ENCODE results near the gene HMG20B.

HMG20B gene

GRCh38 chr19:3537438-3538240 is 35.1 kb upstream of the HMG20B start:
- no peak for DNase-seq

- no peak for DNase-seq
Measured at GRCh38 chr19:3538258-3538929, 34.4 kb upstream of the HMG20B start.

- no peak for DNase-seq
Measured at GRCh38 chr19:3538965-3539755, 33.6 kb upstream of the HMG20B start, which contains the start of gene TEKTIP1. TEKTIP1 (plus strand) TSS chr19:3539174; CDS start chr19:3539178, 4 bp downstream.

GRCh38 chr19:3539756-3540118 is 33.0 kb upstream of the HMG20B start:
- no peak for DNase-seq

GRCh38 chr19:3543150-3544057 is 29.3 kb upstream of the HMG20B start:
- DNase-seq = no peak

GRCh38 chr19:3544058-3544376 is 28.7 kb upstream of the HMG20B start:
- no peak for DNase-seq

GRCh38 chr19:3544742-3545668 is 27.7 kb upstream of the HMG20B start:
- DNase-seq = peak; percentile 81

- DNase-seq = no peak
Measured at GRCh38 chr19:3545669-3546034, 27.1 kb upstream of the HMG20B start.

GRCh38 chr19:3546119-3546518 is 26.6 kb upstream of the HMG20B start:
- DNase-seq = no peak

- DNase-seq = peak; percentile 39
Measured at GRCh38 chr19:3547301-3547731, 25.4 kb upstream of the HMG20B start.

- no peak for DNase-seq
Measured at GRCh38 chr19:3547767-3548282, 24.9 kb upstream of the HMG20B start.

- no peak for DNase-seq
Measured at GRCh38 chr19:3548606-3549005, 24.1 kb upstream of the HMG20B start.

- DNase-seq = no peak
Measured at GRCh38 chr19:3549816-3550215, 22.9 kb upstream of the HMG20B start.

GRCh38 chr19:3550947-3551791 is 21.6 kb upstream of the HMG20B start:
- no peak for DNase-seq

GRCh38 chr19:3551792-3552095 is 21.0 kb upstream of the HMG20B start:
- DNase-seq = no peak

GRCh38 chr19:3554254-3555083 is 18.3 kb upstream of the HMG20B start:
- DNase-seq = no peak

- DNase-seq = no peak
Measured at GRCh38 chr19:3555653-3556422, 16.9 kb upstream of the HMG20B start.

GRCh38 chr19:3556423-3556977 is 16.2 kb upstream of the HMG20B start:
- no peak for DNase-seq

Measured in stimulated activated CD4-positive, alpha-beta T cell treated with anti-CD3 and anti-CD28 coated beads, Interleukin-4, amount 100 ng/mL, for 1 hour (primary cell).